Hepatocyte (in vitro differentiated cells): ENCODE results near the gene DIAPH1.

Experiments used
- EZH2 ChIP-seq: fragments of 200-600 bp; sonication (generic); IDR thresholded peaks from 2 replicates; pipeline ENCODE4 v1.6.1; 2016; ENCODE audit warnings: antibody characterized with exemption, mild to moderate bottlenecking, borderline replicate concordance
- EZH2phosphoT487 ChIP-seq: fragments of 200-600 bp; sonication (generic); IDR thresholded peaks from one replicate; pipeline ENCODE4 v1.6.1; 2018; ENCODE audit warnings: antibody characterized with exemption, mild to moderate bottlenecking, low read depth, moderate library complexity; ENCODE audit not compliant: unreplicated experiment, severe bottlenecking
- TF ChIP-seq, protein P1 (sequence below): fragments of 200-600 bp; sonication (generic); IDR thresholded peaks from 2 replicates; pipeline ENCODE4 v1.5.1; 2016; ENCODE audit warnings: antibody characterized with exemption, mild to moderate bottlenecking; ENCODE audit not compliant: poor library complexity

DNA sequence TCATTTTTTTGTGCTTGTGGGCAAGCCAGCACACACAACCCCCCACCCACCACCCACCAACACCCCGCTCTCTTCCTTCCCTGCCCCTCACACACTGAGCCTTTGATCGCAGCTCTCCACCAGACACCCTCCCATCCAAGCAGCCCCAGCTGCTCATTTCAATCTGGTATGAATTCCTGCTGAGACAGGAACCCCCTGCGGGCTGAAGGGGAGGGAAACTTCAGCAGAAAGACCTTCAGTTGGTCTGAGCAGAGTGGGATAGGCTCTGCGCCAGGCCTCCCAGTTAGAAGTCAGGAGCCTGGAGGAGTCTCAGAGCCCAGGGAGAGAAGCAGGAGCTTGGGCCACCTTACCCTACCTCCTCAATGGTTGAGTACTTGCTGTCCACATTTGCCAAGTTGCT, 122.8 kb downstream of the DIAPH1 start:
- TF ChIP-seq, protein P1, sequence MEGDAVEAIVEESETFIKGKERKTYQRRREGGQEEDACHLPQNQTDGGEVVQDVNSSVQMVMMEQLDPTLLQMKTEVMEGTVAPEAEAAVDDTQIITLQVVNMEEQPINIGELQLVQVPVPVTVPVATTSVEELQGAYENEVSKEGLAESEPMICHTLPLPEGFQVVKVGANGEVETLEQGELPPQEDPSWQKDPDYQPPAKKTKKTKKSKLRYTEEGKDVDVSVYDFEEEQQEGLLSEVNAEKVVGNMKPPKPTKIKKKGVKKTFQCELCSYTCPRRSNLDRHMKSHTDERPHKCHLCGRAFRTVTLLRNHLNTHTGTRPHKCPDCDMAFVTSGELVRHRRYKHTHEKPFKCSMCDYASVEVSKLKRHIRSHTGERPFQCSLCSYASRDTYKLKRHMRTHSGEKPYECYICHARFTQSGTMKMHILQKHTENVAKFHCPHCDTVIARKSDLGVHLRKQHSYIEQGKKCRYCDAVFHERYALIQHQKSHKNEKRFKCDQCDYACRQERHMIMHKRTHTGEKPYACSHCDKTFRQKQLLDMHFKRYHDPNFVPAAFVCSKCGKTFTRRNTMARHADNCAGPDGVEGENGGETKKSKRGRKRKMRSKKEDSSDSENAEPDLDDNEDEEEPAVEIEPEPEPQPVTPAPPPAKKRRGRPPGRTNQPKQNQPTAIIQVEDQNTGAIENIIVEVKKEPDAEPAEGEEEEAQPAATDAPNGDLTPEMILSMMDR = no peak
- TF ChIP-seq EZH2 (no peak), EZH2phosphoT487 (no peak)
